ENCODE measurements around the gene WDR72. TPM values are rescaled to one million over a fixed set of nuclear protein-coding genes. Genes with fewer than 3 reads are reported as not detected.
A peak's percentile ranks its signal among the peaks of the same experiment; 100 is the strongest.

Gene WDR72
- total RNA-seq, 2 donors from 2014 or later = 5.4 to 9.2 TPM

GRCh38 chr15:53589520-53590057 is 169.9 kb downstream of the WDR72 start:
- Histone ChIP-seq H3K4me1 (peaks cover 13% of the 10 kb centered on the region), H3K9me3 (no peaks in the 10 kb centered on the region), H3K27me3 (no peaks in the 10 kb centered on the region), H3K27ac (no peak overlapping the region), H3K4me3 (no peak overlapping the region), H3K36me3 (replicated peaks in 1 of 2; ENCODE audit: insufficient read depth in 1 of 2, low read depth in 2 of 2) (no peaks in the 10 kb centered on the region)
- intact Hi-C loops (cut with DNase I) = no loop called here
- DNase-seq (no peak), ATAC-seq (no peak)
- 34 to 38% methylated on average over 5 of the region's 5 CpGs for WGBS, 2 donors
- TF ChIP-seq POLR2A (IDR thresholded peaks at IDR 0.05) (no peak), CTCF (IDR thresholded peaks at IDR 0.05) (no peak)

- no peak overlapping the region for H3K4me3 ChIP-seq
- WGBS, 2 donors = 88 to 92% methylated on average over 1 of the region's 1 CpG
- DNase-seq (no peak), ATAC-seq (no peak)
- intact Hi-C loops (cut with DNase I) = no loop called here
- H3K36me3 ChIP-seq (replicated peaks in 1 of 2; ENCODE audit: insufficient read depth in 1 of 2, low read depth in 2 of 2) = no peaks in the 10 kb centered on the region
- no peaks in the 10 kb centered on the region for H3K27me3 ChIP-seq
- TF ChIP-seq CTCF (IDR thresholded peaks at IDR 0.05) = no peak
- TF ChIP-seq POLR2A (IDR thresholded peaks at IDR 0.05) = no peak
- peaks cover 13% of the 10 kb centered on the region for H3K4me1 ChIP-seq
- no peaks in the 10 kb centered on the region for H3K9me3 ChIP-seq
- no peak overlapping the region for H3K27ac ChIP-seq
Measured at GRCh38 chr15:53588773-53589172, 170.7 kb downstream of the WDR72 start.

- TF ChIP-seq POLR2A (IDR thresholded peaks at IDR 0.05) (no peak), CTCF (IDR thresholded peaks at IDR 0.05) (peak; percentile 13 to 61 (median 50))
- Histone ChIP-seq H3K36me3 (replicated peaks in 1 of 2; ENCODE audit: insufficient read depth in 1 of 2, low read depth in 2 of 2) (no peaks in the 10 kb centered on the region), H3K9me3 (no peaks in the 10 kb centered on the region), H3K27ac (no peak overlapping the region), H3K27me3 (no peaks in the 10 kb centered on the region), H3K4me3 (no peak overlapping the region), H3K4me1 (peaks cover 13% of the 10 kb centered on the region)
- intact Hi-C loops (cut with DNase I) = no loop called here
- DNase-seq (peak; percentile 59 to 70 (median 65)), ATAC-seq (peak; percentile 67)
- 35 to 36% methylated on average over 3 of the region's 3 CpGs for WGBS, 2 donors
Measured at GRCh38 chr15:53586799-53587198, 172.7 kb downstream of the WDR72 start.

GRCh38 chr15:53581513-53581912 is 177.9 kb downstream of the WDR72 start:
- H3K4me3 ChIP-seq = no peak overlapping the region
- H3K36me3 ChIP-seq (replicated peaks in 1 of 2; ENCODE audit: insufficient read depth in 1 of 2, low read depth in 2 of 2) = no peaks in the 10 kb centered on the region
- intact Hi-C loops (cut with DNase I) = no loop called here
- no peak for DNase-seq
- WGBS, 2 donors = 72 to 74% methylated on average over 1 of the region's 1 CpG
- TF ChIP-seq POLR2A (IDR thresholded peaks at IDR 0.05) (no peak), CTCF (IDR thresholded peaks at IDR 0.05) (no peak)
- H3K4me1 ChIP-seq = no peaks in the 10 kb centered on the region
- H3K9me3 ChIP-seq = no peaks in the 10 kb centered on the region
- no peak overlapping the region for H3K27ac ChIP-seq
- no peak for ATAC-seq
- H3K27me3 ChIP-seq = no peaks in the 10 kb centered on the region

- peak; percentile 75 for ATAC-seq
- TF ChIP-seq CTCF (IDR thresholded peaks at IDR 0.05) = no peak
- TF ChIP-seq POLR2A (IDR thresholded peaks at IDR 0.05) = no peak
- Histone ChIP-seq H3K36me3 (replicated peaks in 1 of 2; ENCODE audit: insufficient read depth in 1 of 2, low read depth in 2 of 2) (no peaks in the 10 kb centered on the region), H3K27ac (peak overlapping the region in 1 of 4 donors; percentile 31), H3K4me3 (no peak overlapping the region), H3K9me3 (no peaks in the 10 kb centered on the region), H3K27me3 (no peaks in the 10 kb centered on the region), H3K4me1 (no peaks in the 10 kb centered on the region)
- 7 to 21% methylated on average over 3 of the region's 3 CpGs for WGBS, 2 donors
- intact Hi-C loops (cut with DNase I) = no loop called here
- DNase-seq = peak; percentile 58 to 75 (median 69)
Measured at GRCh38 chr15:53580366-53580765, 179.1 kb downstream of the WDR72 start.

All from body of pancreas (tissue), 4 donors.